Fibroblast of pulmonary artery (primary cell): ENCODE measurements around the gene PARL.
A peak's percentile ranks its signal among the peaks of the same experiment; 100 is the strongest.

Experiments
- DNase-seq: peaks from one replicate; pipeline ENCODE4 v3.0.0-alpha.2; 2010; ENCODE audit warnings: low read depth
- H3K4me3 ChIP-seq: replicated peaks from 2 replicates; pipeline ENCODE4 v1.5.1; 2011; ENCODE audit warnings: low read depth, mild to moderate bottlenecking, control low read depth, low read length, moderate library complexity
- CTCF ChIP-seq: IDR thresholded peaks from 2 replicates; pipeline ENCODE4 v1.5.1; 2011; ENCODE audit warnings: mild to moderate bottlenecking, control low read depth, low read length, inconsistent platforms; ENCODE audit errors: missing control alignments

PARL gene

GRCh38 chr3:183884427-183885296 is at the start of gene PARL:
PARL (minus strand) TSS chr3:183884880; CDS start chr3:183884846, 34 bp downstream.
- DNase-seq = peak; percentile 91
- peak; percentile 85 for TF ChIP-seq CTCF
- peak within 1 kb of the TSS; percentile 96 for H3K4me3 ChIP-seq

GRCh38 chr3:183933160-183933559 is 48.5 kb upstream of the PARL start:
- H3K4me3 ChIP-seq = no peak overlapping the region
- TF ChIP-seq CTCF = no peak
- DNase-seq = no peak

GRCh38 chr3:183931881-183932280 is 47.2 kb upstream of the PARL start:
- no peak overlapping the region for H3K4me3 ChIP-seq
- TF ChIP-seq CTCF = no peak
- DNase-seq = no peak

GRCh38 chr3:183930086-183930485 is 45.4 kb upstream of the PARL start:
- no peak for TF ChIP-seq CTCF
- H3K4me3 ChIP-seq = no peak overlapping the region
- no peak for DNase-seq

GRCh38 chr3:183927059-183927458 is 42.4 kb upstream of the PARL start:
- no peak for DNase-seq
- no peak overlapping the region for H3K4me3 ChIP-seq
- TF ChIP-seq CTCF = no peak

- no peak for TF ChIP-seq CTCF
- DNase-seq = peak; percentile 50
- H3K4me3 ChIP-seq = no peak overlapping the region
These were observed 40.3 kb upstream of the PARL start for GRCh38 chr3:183924956-183925355.

- DNase-seq = no peak
- H3K4me3 ChIP-seq = no peak overlapping the region
- TF ChIP-seq CTCF = no peak
These were observed 39.9 kb upstream of the PARL start for GRCh38 chr3:183924543-183924942.
